ENCODE measurements around the gene ROCK1.
"Not testable (repeated sequence)": the region's sequence is repeated elsewhere in the genome, so short reads cannot be mapped to it uniquely, and the experiment has no call there.

Gene ROCK1

GRCh38 chr18:21038201-21038600 lies 73.4 kb downstream of the ROCK1 start:
- peaks cover 66% of the 10 kb centered on the region for H3K36me3 ChIP-seq (ENCODE audit: low read depth)
- H3K27me3 ChIP-seq (ENCODE audit: insufficient read depth, poor library complexity, severe bottlenecking): no peaks in the 10 kb centered on the region
- no peaks in the 10 kb centered on the region for H3K4me1 ChIP-seq (ENCODE audit: insufficient read depth, poor library complexity, severe bottlenecking)
- no peak overlapping the region for H3K4me3 ChIP-seq (ENCODE audit: severe bottlenecking)
- H3K27ac ChIP-seq (ENCODE audit: poor library complexity, severe bottlenecking): no peak overlapping the region
- ATAC-seq (ENCODE audit: low read depth) (no peak), DNase-seq (ENCODE audit: low spot score) (no peak)
- no peaks in the 10 kb centered on the region for H3K9me3 ChIP-seq (ENCODE audit: severe bottlenecking)
- TF ChIP-seq CTCF (IDR thresholded peaks at IDR 0.05; ENCODE audit: poor library complexity, severe bottlenecking): no peak

- Histone ChIP-seq H3K27ac (ENCODE audit: poor library complexity, severe bottlenecking) (no peak overlapping the region), H3K9me3 (ENCODE audit: severe bottlenecking) (no peaks in the 10 kb centered on the region), H3K27me3 (ENCODE audit: insufficient read depth, poor library complexity, severe bottlenecking) (no peaks in the 10 kb centered on the region), H3K36me3 (ENCODE audit: low read depth) (peaks cover 44% of the 10 kb centered on the region), H3K4me3 (ENCODE audit: severe bottlenecking) (no peak overlapping the region), H3K4me1 (ENCODE audit: insufficient read depth, poor library complexity, severe bottlenecking) (no peaks in the 10 kb centered on the region)
- TF ChIP-seq CTCF (IDR thresholded peaks at IDR 0.05; ENCODE audit: poor library complexity, severe bottlenecking): no peak
- DNase-seq (ENCODE audit: low spot score) (no peak), ATAC-seq (ENCODE audit: low read depth) (no peak)
Measured at GRCh38 chr18:21031845-21032244, 79.8 kb downstream of the ROCK1 start.

- not testable (repeated sequence) for H3K27ac ChIP-seq (ENCODE audit: poor library complexity, severe bottlenecking); H3K4me1 ChIP-seq (ENCODE audit: insufficient read depth, poor library complexity, severe bottlenecking); H3K27me3 ChIP-seq (ENCODE audit: insufficient read depth, poor library complexity, severe bottlenecking); ATAC-seq (ENCODE audit: low read depth); H3K4me3 ChIP-seq (ENCODE audit: severe bottlenecking); H3K9me3 ChIP-seq (ENCODE audit: severe bottlenecking); DNase-seq (ENCODE audit: low spot score)
- peaks cover 60% of the 10 kb centered on the region for H3K36me3 ChIP-seq (ENCODE audit: low read depth)
Measured at GRCh38 chr18:21018257-21018656, 93.4 kb downstream of the ROCK1 start.

- TF ChIP-seq CTCF (IDR thresholded peaks at IDR 0.05; ENCODE audit: poor library complexity, severe bottlenecking): no peak
- DNase-seq (ENCODE audit: low spot score) (no peak), ATAC-seq (ENCODE audit: low read depth) (no peak)
- Histone ChIP-seq H3K27me3 (ENCODE audit: insufficient read depth, poor library complexity, severe bottlenecking) (no peaks in the 10 kb centered on the region), H3K36me3 (ENCODE audit: low read depth) (peaks cover 79% of the 10 kb centered on the region), H3K9me3 (ENCODE audit: severe bottlenecking) (no peaks in the 10 kb centered on the region), H3K4me3 (ENCODE audit: severe bottlenecking) (no peak overlapping the region), H3K27ac (ENCODE audit: poor library complexity, severe bottlenecking) (no peak overlapping the region), H3K4me1 (ENCODE audit: insufficient read depth, poor library complexity, severe bottlenecking) (no peaks in the 10 kb centered on the region)
Measured at GRCh38 chr18:21012308-21012707, 99.3 kb downstream of the ROCK1 start.

- H3K9me3 ChIP-seq (ENCODE audit: severe bottlenecking): no peaks in the 10 kb centered on the region
- ATAC-seq (ENCODE audit: low read depth) (no peak), DNase-seq (ENCODE audit: low spot score) (no peak)
- H3K36me3 ChIP-seq (ENCODE audit: low read depth): peaks cover 60% of the 10 kb centered on the region
- no peaks in the 10 kb centered on the region for H3K4me1 ChIP-seq (ENCODE audit: insufficient read depth, poor library complexity, severe bottlenecking)
- no peak for TF ChIP-seq CTCF (IDR thresholded peaks at IDR 0.05; ENCODE audit: poor library complexity, severe bottlenecking)
- no peaks in the 10 kb centered on the region for H3K27me3 ChIP-seq (ENCODE audit: insufficient read depth, poor library complexity, severe bottlenecking)
- no peak overlapping the region for H3K4me3 ChIP-seq (ENCODE audit: severe bottlenecking)
- no peak overlapping the region for H3K27ac ChIP-seq (ENCODE audit: poor library complexity, severe bottlenecking)
Measured at GRCh38 chr18:21004726-21005125, 106.9 kb downstream of the ROCK1 start.

Data from RWPE2 (cell line).